GM12801 (cell line): ENCODE data around the gene HLX.

Experiments
- TF ChIP-seq, protein P1 (sequence below): IDR thresholded peaks from one replicate; pipeline ENCODE4 v1.5.1; 2011; ENCODE audit warnings: control low read depth; ENCODE audit not compliant: insufficient read length; ENCODE audit errors: extremely low read depth

HLX gene

DNA sequence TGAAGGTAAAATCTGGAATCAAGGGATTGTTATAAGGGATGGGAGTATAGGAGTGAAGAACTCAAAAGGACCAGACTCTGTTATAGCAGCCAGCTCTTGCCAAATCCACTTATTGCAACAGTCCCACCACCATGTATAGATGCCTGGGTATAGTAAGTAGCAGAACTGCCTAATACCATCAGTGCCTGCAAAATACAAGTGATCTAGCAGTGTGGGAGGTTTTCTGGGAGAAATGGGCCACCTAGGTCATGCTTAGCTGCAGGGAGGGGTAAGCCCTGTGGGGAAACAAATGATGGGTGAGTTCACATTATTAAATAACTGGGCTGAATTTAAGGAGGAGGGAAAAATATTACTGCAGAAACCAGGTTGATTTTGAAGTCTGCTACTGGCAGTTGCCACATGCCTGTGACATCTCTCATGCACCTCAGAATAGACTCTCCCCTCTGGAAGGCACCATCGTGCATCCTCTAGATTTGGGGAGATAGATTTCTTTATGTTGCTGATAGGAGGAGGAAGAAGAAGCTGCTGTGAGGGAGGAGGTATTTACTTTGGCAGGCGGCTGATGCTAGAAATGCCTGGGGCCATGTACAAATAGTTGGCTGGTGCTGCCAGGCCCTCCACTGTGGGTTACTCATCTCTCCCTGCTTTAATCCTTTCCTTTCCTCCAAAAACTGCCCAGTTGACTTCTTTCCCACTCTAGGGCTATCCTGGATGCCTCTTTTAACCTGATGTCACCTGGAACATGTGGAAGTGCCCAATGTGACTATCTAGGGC lies 27.5 kb downstream of the HLX start:
- TF ChIP-seq, protein P1, sequence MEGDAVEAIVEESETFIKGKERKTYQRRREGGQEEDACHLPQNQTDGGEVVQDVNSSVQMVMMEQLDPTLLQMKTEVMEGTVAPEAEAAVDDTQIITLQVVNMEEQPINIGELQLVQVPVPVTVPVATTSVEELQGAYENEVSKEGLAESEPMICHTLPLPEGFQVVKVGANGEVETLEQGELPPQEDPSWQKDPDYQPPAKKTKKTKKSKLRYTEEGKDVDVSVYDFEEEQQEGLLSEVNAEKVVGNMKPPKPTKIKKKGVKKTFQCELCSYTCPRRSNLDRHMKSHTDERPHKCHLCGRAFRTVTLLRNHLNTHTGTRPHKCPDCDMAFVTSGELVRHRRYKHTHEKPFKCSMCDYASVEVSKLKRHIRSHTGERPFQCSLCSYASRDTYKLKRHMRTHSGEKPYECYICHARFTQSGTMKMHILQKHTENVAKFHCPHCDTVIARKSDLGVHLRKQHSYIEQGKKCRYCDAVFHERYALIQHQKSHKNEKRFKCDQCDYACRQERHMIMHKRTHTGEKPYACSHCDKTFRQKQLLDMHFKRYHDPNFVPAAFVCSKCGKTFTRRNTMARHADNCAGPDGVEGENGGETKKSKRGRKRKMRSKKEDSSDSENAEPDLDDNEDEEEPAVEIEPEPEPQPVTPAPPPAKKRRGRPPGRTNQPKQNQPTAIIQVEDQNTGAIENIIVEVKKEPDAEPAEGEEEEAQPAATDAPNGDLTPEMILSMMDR, result no peak

DNA sequence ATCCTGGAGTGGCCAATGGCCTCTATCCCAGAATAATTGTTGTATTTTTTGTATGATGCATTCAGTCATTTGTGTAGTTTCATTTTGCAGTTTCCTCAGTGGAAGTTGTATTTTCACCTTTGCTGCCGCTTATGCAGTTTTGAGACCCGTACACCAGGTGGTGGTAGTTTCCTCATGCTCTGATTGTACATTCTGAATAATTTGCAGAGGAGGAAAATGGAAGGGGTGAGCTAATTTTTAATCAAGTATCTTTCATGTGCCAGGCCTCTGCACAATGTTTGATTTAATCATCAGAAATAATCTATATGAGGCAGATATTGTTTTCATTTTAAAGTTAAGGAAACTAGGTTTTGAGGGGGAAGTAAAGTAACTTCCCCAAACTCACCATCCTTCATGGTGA lies 29.5 kb downstream of the HLX start:
- TF ChIP-seq, protein P1, result no peak

DNA sequence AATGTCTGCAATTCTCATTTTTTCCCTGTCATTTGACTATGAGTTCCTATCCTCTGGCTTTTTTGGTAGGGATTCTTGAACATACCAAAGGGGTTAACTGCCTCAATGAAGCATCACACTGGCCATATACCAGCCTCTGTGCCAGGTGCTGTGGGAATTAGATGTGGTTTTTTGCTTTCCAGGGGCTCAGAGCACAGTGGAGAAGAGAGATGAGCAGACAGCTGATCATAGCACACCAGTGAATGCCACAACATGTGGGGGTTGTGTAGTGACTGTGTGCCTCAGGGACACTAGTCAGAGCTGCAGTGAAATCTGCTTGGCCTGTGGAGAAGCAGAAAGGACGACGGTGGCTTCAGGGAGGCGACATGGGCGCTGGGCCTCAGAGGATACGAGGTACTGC lies 30.8 kb downstream of the HLX start:
- TF ChIP-seq, protein P1, result no peak

DNA sequence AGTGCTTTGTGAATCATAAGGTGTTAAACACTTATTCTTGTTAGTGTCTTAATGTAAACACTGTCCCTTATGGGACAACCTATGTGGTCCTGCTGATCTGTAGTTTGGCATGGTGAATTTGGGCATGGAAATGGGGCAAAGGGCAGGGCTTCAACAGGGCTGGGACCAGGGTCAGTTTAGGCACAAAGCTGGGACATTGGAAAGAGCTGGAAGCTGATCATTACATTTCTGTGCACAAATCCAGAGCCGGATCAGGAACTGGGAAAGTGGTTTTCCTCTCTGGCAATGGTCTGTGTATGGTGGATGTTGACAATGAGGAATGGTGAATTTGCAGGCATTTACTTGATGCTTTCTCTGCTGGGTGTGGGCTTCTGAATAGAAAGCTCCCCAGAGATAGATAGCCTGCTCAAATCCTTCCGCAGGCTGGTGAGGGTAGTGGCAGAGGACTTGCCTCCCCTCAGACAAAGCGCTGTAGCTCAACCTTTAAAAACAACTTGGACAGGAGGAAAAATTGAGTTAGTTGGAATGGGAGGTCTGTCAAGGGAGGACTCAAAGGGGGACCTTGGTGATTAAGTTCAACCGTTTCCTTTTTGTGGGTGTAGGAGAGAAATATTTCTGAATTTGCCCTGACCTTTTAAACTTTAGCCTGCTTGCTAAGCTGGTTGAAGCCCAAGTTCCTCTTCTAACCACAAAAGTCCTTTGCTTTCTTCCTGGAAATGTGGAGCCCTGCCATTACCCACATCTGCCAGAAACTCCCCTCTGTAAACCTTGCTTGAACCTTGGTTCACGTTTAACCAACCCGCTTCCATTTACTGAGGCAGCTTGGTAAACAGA lies 35.3 kb downstream of the HLX start:
- TF ChIP-seq, protein P1, result no peak

DNA sequence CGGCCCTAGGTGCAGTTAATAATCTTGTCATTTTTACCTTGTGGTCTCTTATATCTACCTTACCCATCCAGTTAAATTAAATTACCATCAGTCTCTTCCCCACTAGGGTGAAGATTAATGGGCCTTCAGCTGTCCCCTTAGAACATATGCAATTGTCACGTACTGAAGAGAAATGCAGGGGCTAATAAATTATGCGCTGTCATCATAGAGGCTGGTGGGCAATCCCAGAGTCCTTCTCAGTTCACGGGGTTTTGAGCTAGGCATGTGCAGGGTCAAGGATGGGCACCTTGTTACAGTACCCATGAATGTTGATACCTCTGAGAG lies 35.8 kb downstream of the HLX start:
- TF ChIP-seq, protein P1, result no peak

DNA sequence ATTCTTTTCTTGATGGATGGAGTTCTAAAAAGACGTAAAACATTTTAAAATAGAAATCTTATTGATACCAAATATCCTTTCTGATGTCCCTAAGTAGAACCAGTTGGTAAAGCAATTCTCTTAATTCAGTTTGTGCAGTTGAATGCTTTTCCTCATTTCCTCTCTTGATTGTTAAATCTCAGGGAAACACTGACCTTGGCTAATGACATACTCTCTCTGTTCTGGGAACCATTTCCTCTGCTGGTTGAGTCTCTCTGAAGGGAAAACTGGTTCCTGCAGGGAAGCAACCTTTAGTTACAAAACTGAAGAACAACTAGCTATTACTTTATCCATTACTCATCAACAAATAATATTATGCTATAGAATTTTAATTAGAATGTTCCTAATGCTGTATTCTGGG lies 36.7 kb downstream of the HLX start:
- TF ChIP-seq, protein P1, result no peak

DNA sequence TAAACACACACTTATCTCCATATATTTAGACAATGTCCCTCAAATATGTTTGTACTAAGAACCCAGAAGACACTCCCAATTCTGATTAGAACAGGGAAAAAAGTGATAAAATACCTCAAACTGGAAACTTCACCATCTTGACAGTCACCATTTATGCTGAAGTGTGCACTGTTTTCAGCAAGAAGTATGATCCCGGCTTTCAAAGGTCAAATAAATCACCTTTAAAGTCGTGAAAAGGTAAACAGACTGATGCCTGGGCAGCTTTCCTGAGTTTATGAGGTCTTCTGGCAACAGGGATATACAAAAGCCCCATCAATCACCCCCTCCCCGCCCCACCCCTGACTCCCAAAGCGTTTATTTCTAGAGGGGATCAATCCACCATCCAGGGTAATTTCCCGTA lies 37.9 kb downstream of the HLX start:
- TF ChIP-seq, protein P1, result no peak
